ACC112 (cell line): Measurements from ENCODE around the gene TAF11L8.
"Not testable (repeated sequence)": the region's sequence is repeated elsewhere in the genome, so short reads cannot be mapped to it uniquely, and the experiment has no call there.

ENCODE experiments used
- H2AFZ ChIP-seq: fragments of 200-600 bp; sonication (generic); one replicate; pipeline ENCODE4 v1.6.0; 2017; ENCODE audit warnings: antibody characterized with exemption, low read length; ENCODE audit not compliant: unreplicated experiment
- H3K27ac ChIP-seq: fragments of 200-600 bp; sonication (generic); 2 replicates; pipeline ENCODE4 v1.5.1; 2014; ENCODE audit warnings: low read depth, mild to moderate bottlenecking, antibody characterized with exemption, low read length, moderate library complexity
- H3K27me3 ChIP-seq: fragments of 200-600 bp; sonication (generic); 2 replicates; pipeline ENCODE4 v1.6.1; 2014; ENCODE audit warnings: mild to moderate bottlenecking, antibody characterized with exemption, low read length, moderate library complexity, mixed read lengths; ENCODE audit not compliant: insufficient read depth
- H3K36me3 ChIP-seq: fragments of 200-600 bp; sonication (generic); 2 replicates; pipeline ENCODE4 v1.6.1; 2016; ENCODE audit warnings: mild to moderate bottlenecking, antibody characterized with exemption, low read length, moderate library complexity, mixed read lengths; ENCODE audit not compliant: insufficient read depth
- H3K4me1 ChIP-seq: fragments of 200-600 bp; sonication (generic); one replicate; pipeline ENCODE4 v1.6.1; 2016; ENCODE audit warnings: low read length, mixed read lengths; ENCODE audit not compliant: insufficient read depth, unreplicated experiment, control insufficient read depth
- H3K4me3 ChIP-seq: fragments of 200-600 bp; sonication (generic); 2 replicates; pipeline ENCODE4 v1.5.1; 2014; ENCODE audit warnings: mild to moderate bottlenecking, low read depth, low read length
- H3K79me2 ChIP-seq: fragments of 200-600 bp; sonication (generic); one replicate; pipeline ENCODE4 v1.6.0; 2016; ENCODE audit warnings: low read length; ENCODE audit not compliant: control insufficient read depth, unreplicated experiment, insufficient read depth

The TAF11L8 gene

GRCh38 chr5:17590860-17591259 is at the start of gene TAF11L8:
Gene TAF11L8, minus strand, starts transcription at chr5:17590960.
- not testable (repeated sequence) for H3K4me1 ChIP-seq, H2AFZ ChIP-seq, H3K36me3 ChIP-seq, H3K27ac ChIP-seq, H3K4me3 ChIP-seq, H3K27me3 ChIP-seq, H3K79me2 ChIP-seq

GRCh38 chr5:17634160-17634559 is 43.4 kb upstream of the TAF11L8 start, which contains the start of gene TAF11L14:
Gene TAF11L14, plus strand, starts transcription at chr5:17634460.
- H3K4me1 ChIP-seq = no peaks in the 10 kb centered on the region
- H3K27me3 ChIP-seq = no peaks in the 10 kb centered on the region
- no peak within 1 kb of the TSS for H2AFZ ChIP-seq
- H3K4me3 ChIP-seq = no peak within 1 kb of the TSS
- no peaks in the 10 kb centered on the region for H3K36me3 ChIP-seq
- no peaks in the 10 kb centered on the region for H3K79me2 ChIP-seq
- H3K27ac ChIP-seq = no peak within 1 kb of the TSS

- not testable (repeated sequence) for H3K4me3 ChIP-seq, H3K36me3 ChIP-seq, H3K4me1 ChIP-seq, H3K79me2 ChIP-seq, H3K27ac ChIP-seq, H3K27me3 ChIP-seq, H2AFZ ChIP-seq
Measured at GRCh38 chr5:17631788-17632187, 41.0 kb upstream of the TAF11L8 start, which contains the start of gene TAF11L13. Gene TAF11L13, plus strand, starts transcription at chr5:17632088.

- no peak overlapping the region for H3K27ac ChIP-seq
- no peak overlapping the region for H2AFZ ChIP-seq
- H3K4me3 ChIP-seq = no peak overlapping the region
- H3K36me3 ChIP-seq = no peaks in the 10 kb centered on the region
- no peaks in the 10 kb centered on the region for H3K27me3 ChIP-seq
- no peaks in the 10 kb centered on the region for H3K79me2 ChIP-seq
- no peaks in the 10 kb centered on the region for H3K4me1 ChIP-seq
Measured at GRCh38 chr5:17625686-17626085, 34.9 kb upstream of the TAF11L8 start.

- no peaks in the 10 kb centered on the region for H3K27me3 ChIP-seq
- H3K36me3 ChIP-seq = no peaks in the 10 kb centered on the region
- H2AFZ ChIP-seq = no peak overlapping the region
- H3K27ac ChIP-seq = no peak overlapping the region
- no peak overlapping the region for H3K4me3 ChIP-seq
- H3K4me1 ChIP-seq = no peaks in the 10 kb centered on the region
- no peaks in the 10 kb centered on the region for H3K79me2 ChIP-seq
Measured at GRCh38 chr5:17620627-17621026, 29.9 kb upstream of the TAF11L8 start.

- no peaks in the 10 kb centered on the region for H3K36me3 ChIP-seq
- no peak overlapping the region for H3K4me3 ChIP-seq
- no peak overlapping the region for H2AFZ ChIP-seq
- no peaks in the 10 kb centered on the region for H3K4me1 ChIP-seq
- no peaks in the 10 kb centered on the region for H3K79me2 ChIP-seq
- no peak overlapping the region for H3K27ac ChIP-seq
- H3K27me3 ChIP-seq = no peaks in the 10 kb centered on the region
Measured at GRCh38 chr5:17619354-17619753, 28.6 kb upstream of the TAF11L8 start.

GRCh38 chr5:17614872-17615605 is 24.3 kb upstream of the TAF11L8 start:
- no peak overlapping the region for H2AFZ ChIP-seq
- no peak overlapping the region for H3K4me3 ChIP-seq
- no peaks in the 10 kb centered on the region for H3K79me2 ChIP-seq
- H3K27me3 ChIP-seq = no peaks in the 10 kb centered on the region
- no peak overlapping the region for H3K27ac ChIP-seq
- no peaks in the 10 kb centered on the region for H3K4me1 ChIP-seq
- H3K36me3 ChIP-seq = no peaks in the 10 kb centered on the region

GRCh38 chr5:17610092-17610491 is 19.3 kb upstream of the TAF11L8 start, which contains the start of gene TAF11L12:
Gene TAF11L12, plus strand, starts transcription at chr5:17610392.
- not testable (repeated sequence) for H3K79me2 ChIP-seq, H3K4me1 ChIP-seq, H3K27ac ChIP-seq, H2AFZ ChIP-seq, H3K36me3 ChIP-seq, H3K27me3 ChIP-seq, H3K4me3 ChIP-seq

GRCh38 chr5:17607461-17607860 is 16.7 kb upstream of the TAF11L8 start:
- not testable (repeated sequence) for H3K4me1 ChIP-seq, H3K79me2 ChIP-seq, H3K27ac ChIP-seq, H3K36me3 ChIP-seq, H2AFZ ChIP-seq, H3K4me3 ChIP-seq, H3K27me3 ChIP-seq

GRCh38 chr5:17604951-17605350 is 14.2 kb upstream of the TAF11L8 start:
- no peak overlapping the region for H3K27ac ChIP-seq
- H3K27me3 ChIP-seq = no peaks in the 10 kb centered on the region
- no peaks in the 10 kb centered on the region for H3K4me1 ChIP-seq
- H3K36me3 ChIP-seq = no peaks in the 10 kb centered on the region
- H3K79me2 ChIP-seq = no peaks in the 10 kb centered on the region
- H2AFZ ChIP-seq = no peak overlapping the region
- no peak overlapping the region for H3K4me3 ChIP-seq

GRCh38 chr5:17603880-17604279 is 13.1 kb upstream of the TAF11L8 start, which contains the start of gene TAF11L11:
Gene TAF11L11, plus strand, starts transcription at chr5:17604183.
- H3K4me1 ChIP-seq, H3K79me2 ChIP-seq, H2AFZ ChIP-seq, H3K4me3 ChIP-seq, H3K27ac ChIP-seq, H3K36me3 ChIP-seq, H3K27me3 ChIP-seq: not testable (repeated sequence)
